ENCODE measurements around the gene PXDN.

DNA sequence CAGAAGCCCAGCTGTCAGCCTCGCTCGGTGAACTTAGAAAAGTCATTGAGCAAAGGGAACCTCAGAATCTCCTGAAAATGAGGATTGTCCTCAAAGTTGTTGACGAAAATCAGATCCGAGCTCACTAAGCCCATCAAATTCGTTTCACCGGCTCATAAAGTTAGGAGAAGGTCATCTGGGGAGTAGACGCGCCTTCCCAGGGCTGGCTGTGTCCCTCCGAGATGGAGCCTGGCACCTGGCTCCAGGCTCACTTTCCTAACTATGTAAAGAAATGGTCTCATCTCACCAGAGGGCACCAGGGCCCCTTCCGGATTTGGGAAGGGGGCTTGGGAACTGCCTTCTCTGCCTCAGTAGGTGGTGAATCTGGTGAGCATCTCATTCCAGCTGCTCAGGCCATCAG lies 145.5 kb downstream of the PXDN start:
- TF ChIP-seq, protein P1, sequence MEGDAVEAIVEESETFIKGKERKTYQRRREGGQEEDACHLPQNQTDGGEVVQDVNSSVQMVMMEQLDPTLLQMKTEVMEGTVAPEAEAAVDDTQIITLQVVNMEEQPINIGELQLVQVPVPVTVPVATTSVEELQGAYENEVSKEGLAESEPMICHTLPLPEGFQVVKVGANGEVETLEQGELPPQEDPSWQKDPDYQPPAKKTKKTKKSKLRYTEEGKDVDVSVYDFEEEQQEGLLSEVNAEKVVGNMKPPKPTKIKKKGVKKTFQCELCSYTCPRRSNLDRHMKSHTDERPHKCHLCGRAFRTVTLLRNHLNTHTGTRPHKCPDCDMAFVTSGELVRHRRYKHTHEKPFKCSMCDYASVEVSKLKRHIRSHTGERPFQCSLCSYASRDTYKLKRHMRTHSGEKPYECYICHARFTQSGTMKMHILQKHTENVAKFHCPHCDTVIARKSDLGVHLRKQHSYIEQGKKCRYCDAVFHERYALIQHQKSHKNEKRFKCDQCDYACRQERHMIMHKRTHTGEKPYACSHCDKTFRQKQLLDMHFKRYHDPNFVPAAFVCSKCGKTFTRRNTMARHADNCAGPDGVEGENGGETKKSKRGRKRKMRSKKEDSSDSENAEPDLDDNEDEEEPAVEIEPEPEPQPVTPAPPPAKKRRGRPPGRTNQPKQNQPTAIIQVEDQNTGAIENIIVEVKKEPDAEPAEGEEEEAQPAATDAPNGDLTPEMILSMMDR (IDR thresholded peaks at IDR 0.05): no peak
- TF ChIP-seq POLR2A (IDR thresholded peaks at IDR 0.05): no peak
